Mesenchymal stem cell (in vitro differentiated cells and primary cell): ENCODE measurements around the gene ETDA.
"Not testable (repeated sequence)": the region's sequence is repeated elsewhere in the genome, so short reads cannot be mapped to it uniquely, and the experiment has no call there.

Source experiments
- DNase-seq: peaks from one replicate; pipeline ENCODE4 v3.0.0-alpha.2; 2013
- H2AFZ ChIP-seq: one replicate; pipeline ENCODE4 v1.6.1; 2013; ENCODE audit warnings: low read depth, mild to moderate bottlenecking, control low read depth, inconsistent platforms, low read length, moderate library complexity
- H2AK5ac ChIP-seq: 2 replicates; pipeline ENCODE4 v1.6.1; 2013; ENCODE audit warnings: low read length, moderate library complexity, mild to moderate bottlenecking, inconsistent platforms; ENCODE audit not compliant: severe bottlenecking
- H2BK120ac ChIP-seq: one replicate; pipeline ENCODE4 v1.6.1; 2013; ENCODE audit warnings: low read depth, mild to moderate bottlenecking, inconsistent platforms, low read length, moderate library complexity
- H2BK12ac ChIP-seq, 2 experiments: one replicate each; pipeline ENCODE4 v1.6.1; 2013; ENCODE audit warnings: inconsistent platforms in 2 of 2, low read length in 2 of 2, mild to moderate bottlenecking in 2 of 2, moderate library complexity in 2 of 2, control low read depth in 1 of 2
- H2BK15ac ChIP-seq: one replicate; pipeline ENCODE4 v1.6.1; 2013; ENCODE audit warnings: mild to moderate bottlenecking, low read depth, inconsistent platforms; ENCODE audit not compliant: poor library complexity, severe bottlenecking
- H2BK5ac ChIP-seq: 2 replicates; pipeline ENCODE4 v1.6.1; 2013; ENCODE audit warnings: low read depth, mild to moderate bottlenecking, low read length, control low read depth, inconsistent platforms; ENCODE audit not compliant: poor library complexity, severe bottlenecking
- H3K14ac ChIP-seq, 2 experiments: one replicate each; pipeline ENCODE4 v1.6.1; 2013; ENCODE audit warnings: inconsistent platforms in 2 of 2, low read length in 2 of 2, control low read depth in 1 of 2, mild to moderate bottlenecking in 1 of 2, moderate library complexity in 1 of 2
- H3K18ac ChIP-seq, 2 experiments: one replicate each; pipeline ENCODE4 v1.6.1; 2013; ENCODE audit warnings: inconsistent platforms in 2 of 2, low read length in 2 of 2, control low read depth in 1 of 2, low read depth in 1 of 2, mild to moderate bottlenecking in 1 of 2
- H3K23ac ChIP-seq, 2 experiments: one replicate each; pipeline ENCODE4 v1.6.1; 2013; ENCODE audit warnings: inconsistent platforms in 2 of 2, low read length in 2 of 2, mild to moderate bottlenecking in 2 of 2, moderate library complexity in 2 of 2, control low read depth in 1 of 2
- H3K27ac ChIP-seq: 2 replicates; pipeline ENCODE4 v1.5.1; 2013; ENCODE audit warnings: mild to moderate bottlenecking, moderate library complexity, low read length, control low read depth, inconsistent platforms; ENCODE audit not compliant: poor library complexity, severe bottlenecking
- H3K27me3 ChIP-seq, 2 experiments: 2 replicates each; pipeline versions ENCODE4 v1.6.1 to v1.7.0; 2013; ENCODE audit warnings: low read length in 2 of 2, mild to moderate bottlenecking in 2 of 2, moderate library complexity in 2 of 2, control low read depth in 1 of 2, inconsistent platforms in 1 of 2; ENCODE audit not compliant: control insufficient read depth in 1 of 2, insufficient read depth in 1 of 2
- H3K36me3 ChIP-seq, 2 experiments: 2 replicates each; pipeline versions ENCODE4 v1.6.1 to v1.7.0; 2013; ENCODE audit warnings: low read length in 2 of 2, control low read depth in 1 of 2, inconsistent platforms in 1 of 2, low read depth in 1 of 2, mild to moderate bottlenecking in 1 of 2; ENCODE audit not compliant: insufficient read depth in 2 of 2, control insufficient read depth in 1 of 2
- H3K4ac ChIP-seq, 2 experiments: one replicate each; pipeline ENCODE4 v1.6.1; 2013; ENCODE audit warnings: inconsistent platforms in 2 of 2, low read length in 2 of 2, mild to moderate bottlenecking in 2 of 2, moderate library complexity in 2 of 2, control low read depth in 1 of 2, low read depth in 1 of 2
- H3K4me1 ChIP-seq: 2 replicates; pipeline ENCODE4 v1.6.1; 2013; ENCODE audit warnings: low read depth, low read length, control low read depth; ENCODE audit not compliant: control insufficient read depth, insufficient read depth
- H3K4me2 ChIP-seq: 2 replicates; pipeline ENCODE4 v1.6.1; 2013; ENCODE audit warnings: low read length, mild to moderate bottlenecking, inconsistent platforms; ENCODE audit not compliant: poor library complexity, severe bottlenecking
- H3K4me3 ChIP-seq, 2 experiments: 2 replicates each; pipeline versions ENCODE4 v1.5.1 to v1.7.0; 2013; ENCODE audit warnings: low read length in 2 of 2, mild to moderate bottlenecking in 2 of 2, control low read depth in 1 of 2, low read depth in 1 of 2; ENCODE audit not compliant: insufficient read depth in 1 of 2
- H3K79me1 ChIP-seq: replicated peaks from 2 replicates; pipeline ENCODE4 v1.6.1; 2013; ENCODE audit warnings: mild to moderate bottlenecking, control low read depth, low read length, inconsistent platforms; ENCODE audit not compliant: poor library complexity, severe bottlenecking
- H3K9ac ChIP-seq: 2 replicates; pipeline ENCODE4 v1.7.0; 2013; ENCODE audit warnings: mild to moderate bottlenecking, low read length, moderate library complexity
- H3K9me3 ChIP-seq: 2 replicates; pipeline ENCODE4 v1.7.0; 2013; ENCODE audit warnings: mild to moderate bottlenecking, low read length; ENCODE audit not compliant: control insufficient read depth
- H4K8ac ChIP-seq: one replicate; pipeline ENCODE4 v1.6.1; 2013; ENCODE audit warnings: inconsistent platforms, mild to moderate bottlenecking, low read length, moderate library complexity
- H4K91ac ChIP-seq: one replicate; pipeline ENCODE4 v1.6.1; 2013; ENCODE audit warnings: mild to moderate bottlenecking, low read length, inconsistent platforms
- WGBS: methylation state at CpG from one replicate; pipeline ENCODE4 v1.1.7; 2013; ENCODE audit warnings: mixed read lengths; 5-methylcytosine and 5-hydroxymethylcytosine counted together

ETDA gene

DNA sequence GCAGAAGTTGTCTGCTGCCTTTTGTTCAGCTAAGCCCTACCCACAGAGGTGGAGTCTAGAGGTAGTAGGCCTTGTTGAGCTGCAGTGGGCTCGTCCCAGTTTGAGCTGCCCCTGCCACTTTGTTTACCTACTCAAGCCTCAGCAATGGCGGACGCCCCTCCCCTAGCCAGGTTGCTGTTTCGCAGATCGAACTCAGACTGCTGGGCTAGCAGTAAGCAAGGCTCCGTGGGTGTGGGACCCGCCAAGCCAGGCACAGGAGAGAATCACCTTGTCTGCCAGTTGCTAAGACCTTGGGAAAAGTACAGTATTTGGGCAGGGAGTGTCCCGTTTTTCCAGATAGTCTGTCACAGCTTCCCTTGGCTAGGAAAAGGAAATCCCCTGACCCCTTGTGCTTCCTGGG, 11.5 kb downstream of the ETDA start:
- not testable (repeated sequence) for H3K27ac ChIP-seq, H2AFZ ChIP-seq, H3K23ac ChIP-seq, H3K4me2 ChIP-seq, H3K4me3 ChIP-seq, H3K36me3 ChIP-seq, H2AK5ac ChIP-seq, H3K18ac ChIP-seq, H4K91ac ChIP-seq, H3K79me1 ChIP-seq, H2BK15ac ChIP-seq, H4K8ac ChIP-seq, H2BK12ac ChIP-seq, H2BK120ac ChIP-seq, H3K9ac ChIP-seq, DNase-seq, H3K14ac ChIP-seq, H3K4ac ChIP-seq, H3K27me3 ChIP-seq, H2BK5ac ChIP-seq, H3K4me1 ChIP-seq
- WGBS, result 75% methylated on average over 6 of the region's 8 CpGs
- peaks cover 11% of the 10 kb centered on the region for H3K9me3 ChIP-seq

DNA sequence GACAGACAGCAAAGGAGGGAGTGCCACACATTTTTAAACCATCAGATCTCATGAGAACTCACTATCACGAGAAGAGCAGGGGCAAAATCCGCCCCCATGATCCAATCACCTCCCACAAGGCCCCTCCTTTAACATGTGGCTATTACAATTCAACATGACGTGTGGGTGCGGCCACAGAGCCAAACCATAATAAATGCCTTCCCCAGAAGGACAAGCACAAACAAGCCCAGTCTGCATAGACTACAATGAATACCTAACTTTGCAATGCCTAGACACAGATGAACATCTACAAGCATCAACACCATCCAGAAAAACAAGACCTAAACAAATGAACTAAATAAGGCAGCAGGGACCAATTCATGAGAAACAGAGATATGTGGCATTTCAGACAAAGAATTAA, 12.3 kb downstream of the ETDA start:
- Histone ChIP-seq H3K27ac (no peak overlapping the region), H3K23ac (no peak overlapping the region), H2BK120ac (no peak overlapping the region), H3K27me3 (no peaks in the 10 kb centered on the region), H4K91ac (no peak overlapping the region), H2AFZ (no peak overlapping the region), H3K9me3 (peaks cover 19% of the 10 kb centered on the region), H2BK12ac (no peak overlapping the region), H3K79me1 (no peaks in the 10 kb centered on the region), H3K4me3 (no peak overlapping the region), H4K8ac (no peak overlapping the region), H3K36me3 (no peaks in the 10 kb centered on the region), H2AK5ac (no peak overlapping the region), H2BK5ac (no peak overlapping the region), H3K9ac (no peak overlapping the region), H3K4ac (no peak overlapping the region), H3K18ac (no peak overlapping the region), H3K14ac (no peak overlapping the region), H3K4me2 (no peak overlapping the region), H3K4me1 (no peaks in the 10 kb centered on the region), H2BK15ac (no peak overlapping the region)
- 85% methylated on average over 4 of the region's 4 CpGs for whole genome bisulfite sequencing
- no peak for DNase-seq

DNA sequence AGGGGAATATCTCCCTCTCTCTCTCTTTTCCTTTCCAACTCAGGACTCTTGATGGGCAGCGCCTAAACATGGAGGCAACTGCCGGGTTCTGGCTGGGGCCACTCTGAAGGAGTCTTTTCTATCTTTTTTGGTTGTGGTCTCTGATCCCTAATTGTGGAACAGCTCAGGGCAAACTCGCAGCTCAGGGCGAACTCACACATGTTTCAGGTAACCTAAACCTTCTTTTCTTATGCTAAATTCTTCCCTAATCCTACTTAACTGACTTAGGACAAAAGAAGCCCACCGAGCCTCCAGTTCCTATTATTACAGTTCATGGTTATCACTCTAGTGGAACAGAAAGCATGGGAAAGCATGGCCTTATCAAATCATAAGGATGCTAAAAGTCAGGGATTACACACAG, 21.3 kb downstream of the ETDA start:
- H3K14ac ChIP-seq, result no peak overlapping the region
- no peak overlapping the region for H2BK15ac ChIP-seq
- H2AFZ ChIP-seq, result no peak overlapping the region
- H3K9me3 ChIP-seq, result peaks cover 11% of the 10 kb centered on the region
- no peak overlapping the region for H2AK5ac ChIP-seq
- H3K4me3 ChIP-seq, result no peak overlapping the region
- no peaks in the 10 kb centered on the region for H3K27me3 ChIP-seq
- H3K27ac ChIP-seq, result no peak overlapping the region
- no peak for DNase-seq
- no peak overlapping the region for H3K4me2 ChIP-seq
- H2BK120ac ChIP-seq, result no peak overlapping the region
- H3K23ac ChIP-seq, result no peak overlapping the region
- no peak overlapping the region for H2BK5ac ChIP-seq
- no peak overlapping the region for H4K91ac ChIP-seq
- no peak overlapping the region for H2BK12ac ChIP-seq
- WGBS, result no CpG with 5 or more reads among the region's 5 CpGs
- no peak overlapping the region for H4K8ac ChIP-seq
- H3K4me1 ChIP-seq, result no peaks in the 10 kb centered on the region
- H3K9ac ChIP-seq, result no peak overlapping the region
- H3K4ac ChIP-seq, result no peak overlapping the region
- no peak overlapping the region for H3K18ac ChIP-seq
- no peaks in the 10 kb centered on the region for H3K79me1 ChIP-seq
- H3K36me3 ChIP-seq, result no peaks in the 10 kb centered on the region

DNA sequence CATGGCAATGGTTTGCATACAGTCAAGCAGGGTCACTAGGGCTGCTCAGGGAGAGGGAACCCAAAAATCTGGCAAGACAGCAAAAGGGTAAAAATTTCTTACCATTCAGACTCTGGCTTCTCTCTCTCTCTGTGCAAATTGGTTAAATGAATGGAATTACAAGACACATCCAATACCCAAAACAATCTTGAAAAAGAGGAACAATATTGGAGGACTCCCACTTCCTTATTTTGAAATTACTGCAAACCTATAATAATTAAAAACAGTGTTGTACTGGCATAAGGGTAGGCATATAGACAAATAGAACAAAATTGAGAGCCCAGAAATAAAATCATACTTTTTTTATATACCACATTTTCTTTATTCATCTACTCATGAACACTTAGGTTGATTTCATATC, 24.1 kb downstream of the ETDA start:
- H2AK5ac ChIP-seq, result no peak overlapping the region
- no peaks in the 10 kb centered on the region for H3K36me3 ChIP-seq
- no peak overlapping the region for H3K4me3 ChIP-seq
- H3K9me3 ChIP-seq, result peaks cover 10% of the 10 kb centered on the region
- no peak overlapping the region for H3K4me2 ChIP-seq
- no peak overlapping the region for H3K23ac ChIP-seq
- no peak overlapping the region for H3K14ac ChIP-seq
- no peak overlapping the region for H3K9ac ChIP-seq
- H2BK15ac ChIP-seq, result no peak overlapping the region
- no peak overlapping the region for H3K4ac ChIP-seq
- H4K8ac ChIP-seq, result no peak overlapping the region
- no peak overlapping the region for H3K27ac ChIP-seq
- H3K18ac ChIP-seq, result no peak overlapping the region
- no peak overlapping the region for H4K91ac ChIP-seq
- no peak overlapping the region for H2BK5ac ChIP-seq
- H3K4me1 ChIP-seq, result no peaks in the 10 kb centered on the region
- no peaks in the 10 kb centered on the region for H3K27me3 ChIP-seq
- no peak overlapping the region for H2BK120ac ChIP-seq
- H3K79me1 ChIP-seq, result no peaks in the 10 kb centered on the region
- no peak for DNase-seq
- H2BK12ac ChIP-seq, result no peak overlapping the region
- H2AFZ ChIP-seq, result no peak overlapping the region
